ENCODE data around the gene RCBTB2. TPM values are rescaled to one million over a fixed set of nuclear protein-coding genes. Genes with fewer than 3 reads are reported as not detected.

Gene RCBTB2
- total RNA-seq, 3 donors from 2014 or later: 10.8 to 16.1 (median 14.9) TPM

DNA sequence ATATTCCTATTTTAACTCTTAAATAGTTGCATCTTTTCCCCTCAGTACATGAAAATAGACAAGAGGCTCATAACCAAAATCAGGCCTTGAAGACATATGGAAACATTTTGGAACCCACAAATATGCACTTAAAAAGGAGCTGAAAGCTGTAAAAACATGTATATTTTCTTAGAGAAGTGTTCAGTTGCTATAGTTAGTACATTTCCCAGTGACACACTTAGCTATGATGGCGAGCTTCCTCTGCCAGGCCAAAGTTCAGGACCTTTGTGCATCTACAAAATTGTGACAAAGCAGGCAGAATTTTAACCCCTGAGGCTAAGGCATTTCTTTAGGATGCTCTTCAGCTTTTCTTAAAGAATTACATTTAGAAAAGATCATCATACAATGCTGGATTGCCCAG lies 54.5 kb downstream of the RCBTB2 start:
- no peaks in the 10 kb centered on the region for H3K36me3 ChIP-seq
- DNase-seq (ENCODE audit: low spot score in 2 of 2): no peak

DNA sequence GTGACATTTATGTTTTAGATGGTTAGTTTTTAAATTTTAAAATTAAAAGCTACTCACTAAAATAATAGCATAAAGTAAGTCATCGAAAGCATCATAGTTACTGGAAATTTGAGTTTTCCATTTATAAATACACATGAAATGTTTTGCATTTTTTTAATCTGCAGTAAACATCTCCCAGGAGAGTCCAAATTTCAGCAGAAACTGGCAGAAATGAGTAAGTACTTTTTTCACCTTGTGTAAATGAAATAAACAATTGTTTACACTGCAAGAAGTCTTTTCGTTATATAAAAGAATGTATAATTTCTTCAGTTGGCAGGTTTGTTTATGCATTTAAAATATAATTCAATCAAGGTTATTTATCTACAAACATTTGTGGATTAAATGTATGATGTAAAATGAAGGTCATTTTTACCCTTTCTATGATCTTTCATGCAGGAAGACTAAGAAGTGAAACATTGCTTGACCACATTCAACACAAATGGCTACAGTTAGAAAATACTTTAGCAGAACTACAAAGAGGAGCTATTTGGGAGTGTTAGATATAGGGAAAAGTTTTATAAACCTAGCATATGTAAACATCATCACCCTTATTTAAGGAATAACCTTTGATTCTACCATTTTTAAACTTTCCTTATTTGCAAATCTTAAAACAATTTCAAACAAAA lies 55.6 kb downstream of the RCBTB2 start:
- no peak for DNase-seq (ENCODE audit: low spot score in 2 of 2)
- H3K4me1 ChIP-seq: no peaks in the 10 kb centered on the region
- no peak overlapping the region for H3K27ac ChIP-seq
- H3K27me3 ChIP-seq: no peaks in the 10 kb centered on the region
- no peaks in the 10 kb centered on the region for H3K9me3 ChIP-seq
- TF ChIP-seq POLR2A (IDR thresholded peaks at IDR 0.05) (no peak), POLR2AphosphoS5 (IDR thresholded peaks at IDR 0.05) (no peak)
- TF ChIP-seq, protein P1, sequence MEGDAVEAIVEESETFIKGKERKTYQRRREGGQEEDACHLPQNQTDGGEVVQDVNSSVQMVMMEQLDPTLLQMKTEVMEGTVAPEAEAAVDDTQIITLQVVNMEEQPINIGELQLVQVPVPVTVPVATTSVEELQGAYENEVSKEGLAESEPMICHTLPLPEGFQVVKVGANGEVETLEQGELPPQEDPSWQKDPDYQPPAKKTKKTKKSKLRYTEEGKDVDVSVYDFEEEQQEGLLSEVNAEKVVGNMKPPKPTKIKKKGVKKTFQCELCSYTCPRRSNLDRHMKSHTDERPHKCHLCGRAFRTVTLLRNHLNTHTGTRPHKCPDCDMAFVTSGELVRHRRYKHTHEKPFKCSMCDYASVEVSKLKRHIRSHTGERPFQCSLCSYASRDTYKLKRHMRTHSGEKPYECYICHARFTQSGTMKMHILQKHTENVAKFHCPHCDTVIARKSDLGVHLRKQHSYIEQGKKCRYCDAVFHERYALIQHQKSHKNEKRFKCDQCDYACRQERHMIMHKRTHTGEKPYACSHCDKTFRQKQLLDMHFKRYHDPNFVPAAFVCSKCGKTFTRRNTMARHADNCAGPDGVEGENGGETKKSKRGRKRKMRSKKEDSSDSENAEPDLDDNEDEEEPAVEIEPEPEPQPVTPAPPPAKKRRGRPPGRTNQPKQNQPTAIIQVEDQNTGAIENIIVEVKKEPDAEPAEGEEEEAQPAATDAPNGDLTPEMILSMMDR (IDR thresholded peaks at IDR 0.05): no peak
- intact Hi-C loops (cut with DNase I; ENCODE audit: low total_unique reads): no loop called here
- H3K4me3 ChIP-seq: no peak overlapping the region
- H3K36me3 ChIP-seq: no peaks in the 10 kb centered on the region

More for the DNA sequence above, 54.5 kb downstream of the RCBTB2 start:
- Histone ChIP-seq H3K4me3 (no peak overlapping the region), H3K27me3 (no peaks in the 10 kb centered on the region), H3K4me1 (no peaks in the 10 kb centered on the region), H3K9me3 (no peaks in the 10 kb centered on the region), H3K27ac (no peak overlapping the region)
- no peak for TF ChIP-seq POLR2A (IDR thresholded peaks at IDR 0.05)
- TF ChIP-seq POLR2AphosphoS5 (IDR thresholded peaks at IDR 0.05): no peak
- TF ChIP-seq, protein P1 (IDR thresholded peaks at IDR 0.05): no peak
- intact Hi-C loops (cut with DNase I; ENCODE audit: low total_unique reads): no loop called here

DNA sequence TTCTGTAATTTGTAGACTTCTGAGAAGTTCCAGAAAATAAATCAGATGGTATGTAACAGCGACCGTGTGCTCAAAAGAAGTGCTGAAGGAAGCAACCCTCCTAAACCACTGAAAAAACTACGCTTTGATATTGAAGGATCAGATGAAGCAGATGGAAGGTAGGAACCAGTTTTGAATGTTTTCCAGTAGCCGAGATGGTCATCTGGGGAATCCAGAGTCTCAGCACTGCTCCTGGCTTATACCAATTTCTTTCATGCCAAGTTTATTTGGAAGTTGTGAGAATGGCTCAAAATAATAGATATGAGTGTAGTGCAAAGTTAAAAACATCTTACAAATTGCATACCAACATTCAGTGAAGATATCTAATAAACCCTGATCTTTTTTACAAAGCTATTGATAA lies 56.2 kb downstream of the RCBTB2 start:
- intact Hi-C loops (cut with DNase I; ENCODE audit: low total_unique reads): no loop called here
- H3K36me3 ChIP-seq: no peaks in the 10 kb centered on the region
- TF ChIP-seq, protein P1 (IDR thresholded peaks at IDR 0.05): no peak
- no peak for TF ChIP-seq POLR2AphosphoS5 (IDR thresholded peaks at IDR 0.05)
- TF ChIP-seq POLR2A (IDR thresholded peaks at IDR 0.05): no peak
- no peak overlapping the region for H3K27ac ChIP-seq
- H3K4me3 ChIP-seq: no peak overlapping the region
- H3K4me1 ChIP-seq: no peaks in the 10 kb centered on the region
- H3K9me3 ChIP-seq: no peaks in the 10 kb centered on the region
- no peak for DNase-seq (ENCODE audit: low spot score in 2 of 2)
- H3K27me3 ChIP-seq: no peaks in the 10 kb centered on the region

GRCh38 chr13:48476215-48476614 lies 56.7 kb downstream of the RCBTB2 start:
- Histone ChIP-seq H3K27ac (no peak overlapping the region), H3K4me1 (no peaks in the 10 kb centered on the region), H3K9me3 (no peaks in the 10 kb centered on the region), H3K36me3 (no peaks in the 10 kb centered on the region), H3K4me3 (no peak overlapping the region), H3K27me3 (no peaks in the 10 kb centered on the region)
- TF ChIP-seq, protein P1 (IDR thresholded peaks at IDR 0.05): no peak
- no peak for TF ChIP-seq POLR2AphosphoS5 (IDR thresholded peaks at IDR 0.05)
- no peak for TF ChIP-seq POLR2A (IDR thresholded peaks at IDR 0.05)
- DNase-seq (ENCODE audit: low spot score in 2 of 2): no peak
- intact Hi-C loops (cut with DNase I; ENCODE audit: low total_unique reads): no loop called here

- Histone ChIP-seq H3K36me3 (no peaks in the 10 kb centered on the region), H3K27me3 (no peaks in the 10 kb centered on the region), H3K4me1 (no peaks in the 10 kb centered on the region), H3K27ac (no peak overlapping the region), H3K9me3 (no peaks in the 10 kb centered on the region), H3K4me3 (no peak overlapping the region)
- DNase-seq (ENCODE audit: low spot score in 2 of 2): no peak
- intact Hi-C loops (cut with DNase I; ENCODE audit: low total_unique reads): no loop called here
- TF ChIP-seq POLR2A (IDR thresholded peaks at IDR 0.05) (no peak), POLR2AphosphoS5 (IDR thresholded peaks at IDR 0.05) (no peak)
- TF ChIP-seq, protein P1 (IDR thresholded peaks at IDR 0.05): no peak
Measured at GRCh38 chr13:48475230-48475629, 57.6 kb downstream of the RCBTB2 start.

Data from breast epithelium (tissue), 4 donors.